Measurements from ENCODE around the gene UQCRH.
"Not testable (repeated sequence)": the region's sequence is repeated elsewhere in the genome, so short reads cannot be mapped to it uniquely, and the experiment has no call there.

UQCRH gene

DNA sequence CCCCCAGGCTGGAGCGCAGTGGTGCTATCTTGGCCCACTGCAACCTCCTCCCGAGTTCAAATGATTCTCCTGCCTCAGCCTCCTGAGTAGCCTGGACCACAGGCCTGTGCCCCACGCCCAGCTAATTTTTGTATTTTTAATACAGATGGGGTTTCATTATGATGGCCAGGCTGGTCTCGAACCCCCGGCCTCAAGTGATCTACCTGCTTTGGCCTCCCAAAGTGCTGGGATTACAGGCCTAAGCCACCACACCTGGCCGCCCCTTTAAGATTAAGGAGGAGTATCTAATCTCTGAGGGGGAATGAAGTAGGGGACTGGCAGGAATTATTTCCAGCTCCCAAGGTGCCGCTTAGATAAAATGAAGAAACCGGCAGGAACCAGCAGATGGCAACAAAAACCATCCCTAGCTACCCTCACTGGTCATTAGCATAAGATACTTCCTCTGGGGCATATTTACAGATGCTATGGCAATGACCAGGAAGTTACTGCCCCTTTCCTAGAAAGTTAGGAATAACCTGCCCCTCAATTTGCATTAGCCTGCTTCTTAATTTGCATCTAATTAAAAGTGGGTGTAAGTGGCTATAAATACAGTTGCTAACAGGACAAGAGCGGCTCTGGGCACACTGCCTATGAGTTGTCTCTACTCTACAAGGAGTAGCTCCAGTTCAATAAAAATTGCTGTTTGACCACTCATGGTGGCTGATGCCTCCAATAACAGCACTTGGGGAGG is 30.0 kb downstream of the UQCRH start:
- no peak for DNase-seq (ENCODE audit: low read depth)

DNA sequence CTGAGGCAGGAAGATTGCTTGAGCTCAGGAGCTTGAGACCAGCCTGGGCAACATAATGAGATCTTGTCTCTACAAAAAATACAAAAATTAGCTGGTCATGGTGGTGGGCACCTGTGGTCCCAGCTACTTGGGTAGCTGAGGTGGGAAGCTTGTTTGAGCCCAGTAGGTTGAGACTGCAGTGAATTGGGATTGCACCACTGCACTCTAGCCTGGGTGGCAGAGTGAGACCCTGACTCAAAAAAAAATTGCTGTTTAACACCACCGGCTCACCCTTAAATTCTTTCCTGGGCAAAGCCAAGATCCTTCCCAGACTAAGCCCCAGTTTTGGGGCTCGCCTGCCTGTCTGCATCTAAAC is 30.5 kb downstream of the UQCRH start:
- no peak for DNase-seq (ENCODE audit: low read depth)

DNA sequence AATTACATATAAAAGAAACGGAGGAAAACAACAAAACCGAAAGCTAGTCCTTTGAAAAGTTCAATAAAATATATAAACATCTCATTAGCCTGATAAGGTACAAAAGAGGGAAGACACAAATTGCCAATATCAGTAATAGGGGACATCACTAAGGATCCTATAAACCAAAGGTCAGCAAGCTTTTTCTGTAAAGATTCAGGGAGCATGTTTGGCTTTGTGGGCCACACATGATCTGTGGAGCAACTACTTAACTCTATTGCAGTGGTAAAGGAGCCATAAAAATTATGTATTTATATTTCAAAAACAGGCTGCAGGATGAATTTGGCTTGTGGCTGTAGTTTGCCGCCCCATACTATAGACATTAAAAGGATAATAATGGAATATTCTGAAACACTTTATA is 31.6 kb downstream of the UQCRH start:
- no peak for DNase-seq (ENCODE audit: low read depth)

DNA sequence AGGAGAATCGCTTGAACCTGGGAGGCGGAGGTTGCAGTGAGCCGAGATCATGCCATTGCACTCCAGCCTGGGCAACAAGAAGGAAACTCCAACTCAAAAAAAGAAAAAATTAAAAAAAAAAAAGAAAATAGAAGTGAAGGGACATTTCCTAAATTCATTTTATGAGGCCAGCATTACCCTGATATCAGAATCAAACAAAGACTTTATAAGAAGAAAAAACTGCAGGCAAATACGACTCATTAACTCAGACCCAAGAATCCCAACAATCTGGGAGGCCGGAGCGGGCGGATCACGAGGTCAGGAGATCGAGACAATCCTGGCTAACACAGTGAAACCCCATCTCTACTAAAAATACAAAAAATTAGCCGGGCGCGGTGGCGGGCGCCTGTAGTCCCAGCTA is 33.9 kb downstream of the UQCRH start:
- not testable (repeated sequence) for DNase-seq (ENCODE audit: low read depth)

DNA sequence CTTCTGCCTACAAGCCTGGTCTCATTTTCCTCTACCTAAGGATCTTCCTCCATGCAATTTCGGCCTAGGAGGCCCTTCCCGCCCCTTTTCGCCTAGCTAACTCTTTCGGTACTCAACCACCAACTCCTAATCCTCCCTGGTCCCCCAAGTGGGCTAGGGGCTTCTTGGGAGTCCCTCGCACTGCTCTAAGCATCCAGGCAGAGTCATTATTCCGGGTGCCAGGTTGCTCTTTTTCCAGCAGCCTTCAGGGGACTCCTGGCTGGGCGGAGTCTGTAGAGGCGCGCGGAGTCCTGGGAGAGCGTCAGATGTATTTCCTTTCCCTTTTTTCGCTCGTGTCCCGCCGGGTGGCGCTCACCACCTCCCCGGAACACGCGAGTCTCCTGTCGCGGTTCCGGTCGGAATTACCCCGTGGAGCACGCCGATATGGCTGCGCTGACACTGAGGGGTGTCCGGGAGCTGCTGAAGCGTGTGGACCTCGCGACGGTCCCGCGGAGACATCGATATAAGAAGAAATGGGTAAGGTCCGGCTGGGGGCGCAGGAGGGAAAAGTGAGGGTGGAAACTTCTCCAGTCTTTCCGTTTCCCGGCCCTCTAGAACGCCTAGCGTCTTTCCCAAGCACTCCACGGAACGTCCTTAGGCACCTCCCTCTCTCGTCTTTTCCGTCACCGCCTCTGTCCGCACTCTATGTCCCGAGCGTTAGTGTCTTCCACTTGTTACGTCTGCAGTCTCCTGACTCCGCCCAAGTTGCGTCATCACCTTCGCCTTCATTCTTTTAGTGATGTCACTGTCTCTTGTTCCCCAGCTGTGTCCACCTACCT is 37.1 kb downstream of the UQCRH start, which contains the start of gene NSUN4:
Gene NSUN4, plus strand, starts transcription at position 404 of the 818 bp plus-strand sequence. Its CDS starts 20 bp downstream, at position 424.
- peak; percentile 81 for DNase-seq (ENCODE audit: low read depth)

DNA sequence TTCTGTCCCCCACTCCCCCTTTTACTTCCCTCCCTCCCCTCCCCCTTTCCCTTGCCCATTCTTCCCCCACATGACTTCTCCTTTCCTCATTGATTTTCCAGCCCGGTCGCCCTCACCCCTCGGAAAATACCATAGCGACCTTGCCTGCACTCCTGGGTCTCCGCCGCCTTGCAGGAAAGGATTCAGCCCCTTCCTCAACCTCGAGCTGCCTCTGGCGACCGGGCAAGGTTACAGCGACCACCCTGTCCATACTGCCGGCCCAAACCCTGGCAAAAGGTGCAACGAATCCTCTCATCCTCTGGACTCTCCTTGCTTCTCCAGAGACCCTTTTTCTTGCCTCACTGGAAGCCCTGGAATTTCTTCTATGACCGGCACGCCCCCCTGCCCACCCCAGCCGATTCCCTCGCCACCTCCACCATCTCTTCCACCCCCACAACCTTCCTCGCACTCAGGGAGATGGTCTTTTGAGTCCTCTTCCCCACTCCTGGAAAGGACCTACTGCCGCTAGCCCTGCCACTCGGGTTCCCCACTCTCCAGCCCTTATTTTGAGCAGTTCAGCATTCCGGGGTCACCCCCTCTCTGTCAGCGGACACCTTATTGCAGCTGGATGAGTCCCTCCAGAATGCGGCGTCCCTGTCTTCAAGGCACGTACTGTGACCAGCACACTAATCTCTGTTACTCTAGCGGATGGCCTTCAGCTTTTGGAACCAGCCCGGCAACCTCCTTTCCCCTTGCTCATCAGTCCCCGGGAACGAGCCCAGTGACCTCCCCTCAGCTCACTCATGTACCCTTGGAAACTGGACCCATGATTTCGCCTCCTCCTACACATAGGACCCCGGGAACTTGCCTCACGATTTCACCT is 38.0 kb downstream of the UQCRH start:
- DNase-seq (ENCODE audit: low read depth): no peak

DNA sequence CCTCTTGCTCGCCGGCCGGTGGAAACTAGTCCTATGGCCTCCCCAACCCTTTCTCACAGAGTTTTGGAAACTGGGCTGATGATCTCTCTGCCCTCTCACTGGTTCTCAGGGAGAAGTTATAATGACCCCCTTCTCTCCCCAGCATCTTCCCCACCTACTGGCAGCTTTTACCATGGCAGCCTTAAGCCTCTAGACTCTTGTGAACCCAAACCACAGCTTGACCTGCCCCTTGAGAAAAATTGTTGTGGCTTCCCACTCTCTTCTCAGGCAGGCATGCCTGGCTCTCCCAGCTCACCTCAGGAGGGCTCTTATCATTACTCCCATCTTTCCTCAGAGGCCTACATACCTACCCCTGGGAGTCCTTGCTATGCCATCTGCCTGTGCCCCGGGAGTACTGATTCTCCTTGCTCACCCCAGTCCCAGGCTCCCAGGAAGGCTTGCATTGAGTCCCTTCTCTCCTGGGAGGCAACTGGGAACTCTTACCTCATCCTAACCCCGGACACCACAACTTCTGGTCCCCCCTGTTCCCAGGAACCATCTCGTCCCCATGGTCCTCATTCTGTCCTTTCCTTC is 38.7 kb downstream of the UQCRH start:
- no peak for DNase-seq (ENCODE audit: low read depth)

DNA sequence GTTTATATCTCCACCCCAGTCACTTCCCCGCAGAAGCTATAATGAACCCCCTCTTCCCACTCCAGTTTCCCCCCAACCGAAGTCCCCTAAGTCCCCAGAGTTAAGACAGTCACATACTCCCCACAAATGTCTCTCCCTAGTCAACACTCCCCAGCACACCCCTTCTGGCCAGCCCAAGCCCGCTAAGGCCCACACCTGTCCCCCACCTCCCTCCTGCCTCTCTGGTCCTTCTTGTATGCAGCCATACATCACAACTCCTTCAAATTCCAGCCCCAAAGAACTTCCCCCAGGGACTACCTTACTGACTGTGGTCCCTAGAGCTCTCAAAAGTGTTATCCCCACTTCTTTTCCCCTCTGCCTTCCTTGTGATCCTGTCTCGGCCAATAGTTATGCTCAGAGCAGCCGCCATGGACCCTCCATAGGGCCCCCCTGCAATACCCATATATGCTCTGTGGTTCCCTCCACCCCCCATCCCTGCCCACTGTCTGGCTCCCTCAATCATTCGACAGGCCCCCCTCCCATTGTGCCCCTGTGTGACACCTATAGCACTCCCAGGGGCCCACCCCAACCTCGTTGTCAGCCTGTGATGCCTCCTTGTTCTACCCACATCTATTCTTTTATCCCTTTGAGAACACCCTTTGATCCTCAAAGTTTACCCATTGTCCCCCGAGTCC is 39.3 kb downstream of the UQCRH start:
- no peak for DNase-seq (ENCODE audit: low read depth)

DNA sequence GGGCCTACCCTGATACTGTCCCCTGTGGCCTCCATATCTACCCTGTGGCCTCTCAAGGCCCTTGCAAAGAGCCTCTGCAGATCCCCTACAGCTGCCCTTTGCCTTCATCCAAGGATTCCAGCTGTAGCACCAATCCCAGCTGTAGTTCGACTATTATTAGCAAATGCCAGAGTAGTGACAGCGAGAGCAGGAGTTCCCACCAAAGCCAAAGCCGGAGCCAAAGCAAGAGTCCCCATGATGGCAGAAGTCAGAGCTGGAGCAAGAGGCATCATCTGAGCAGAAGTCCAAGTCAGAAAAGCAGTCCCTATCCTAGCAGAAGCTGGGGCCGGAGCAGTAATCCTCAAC is 39.8 kb downstream of the UQCRH start:
- DNase-seq (ENCODE audit: low read depth): no peak

DNA sequence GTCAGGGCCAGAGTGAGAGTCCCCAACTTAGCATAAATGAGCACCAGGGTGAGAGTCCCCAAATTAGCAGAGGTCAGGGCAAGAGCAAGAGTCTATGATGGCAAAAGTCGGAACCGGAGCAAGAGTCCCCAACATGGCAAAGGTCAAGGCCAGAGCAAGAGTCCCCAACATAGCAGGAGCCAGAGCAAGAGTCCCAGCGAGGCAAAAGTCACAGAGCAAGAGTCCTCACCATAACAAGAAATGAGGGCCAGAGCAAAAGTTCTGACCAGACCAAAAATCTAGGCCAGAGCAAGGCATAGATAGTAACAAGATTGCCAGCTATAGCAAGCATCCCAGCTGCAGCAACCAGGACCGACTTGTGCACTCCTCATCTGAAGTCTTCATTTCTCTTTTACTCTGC is 40.2 kb downstream of the UQCRH start:
- DNase-seq (ENCODE audit: low read depth): no peak

DNA sequence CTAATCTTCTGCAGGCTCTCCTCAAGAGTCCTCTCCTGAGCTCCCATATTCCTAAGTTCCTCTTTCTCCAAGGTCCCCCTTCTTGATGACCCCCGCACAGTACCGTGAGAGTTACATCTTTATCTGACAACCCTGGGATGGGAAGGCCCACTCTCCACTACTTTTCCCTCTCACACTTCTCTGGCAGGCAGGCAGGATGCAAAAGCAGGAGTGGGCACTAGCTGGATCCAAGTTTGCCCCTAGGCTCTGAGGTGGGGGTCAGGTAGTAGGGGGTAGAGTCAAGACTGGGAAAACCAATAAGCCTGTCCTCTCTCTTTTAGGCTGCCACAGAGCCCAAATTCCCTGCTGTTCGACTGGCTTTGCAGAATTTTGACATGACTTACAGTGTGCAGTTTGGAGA is 41.0 kb downstream of the UQCRH start:
- no peak for DNase-seq (ENCODE audit: low read depth)

DNA sequence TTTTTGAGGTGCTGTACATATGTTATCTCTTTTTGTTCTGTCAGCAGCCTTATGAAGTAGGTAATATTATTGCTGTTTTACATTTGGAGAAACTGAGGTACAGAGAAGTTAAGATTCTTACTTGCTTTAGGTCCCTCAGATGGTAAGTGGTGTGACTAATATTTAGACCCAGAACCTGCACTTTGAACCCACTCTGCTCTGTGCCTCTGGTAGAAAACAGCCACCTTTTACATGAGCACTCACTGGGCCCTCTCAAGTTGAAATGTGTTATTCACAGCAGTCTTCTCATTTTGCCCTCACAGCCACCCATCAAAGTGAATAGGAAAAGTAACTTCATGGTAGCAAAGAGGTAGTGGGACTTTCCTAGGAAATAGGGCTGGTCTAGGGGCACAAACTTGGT is 41.8 kb downstream of the UQCRH start:
- DNase-seq (ENCODE audit: low read depth): no peak

DNA sequence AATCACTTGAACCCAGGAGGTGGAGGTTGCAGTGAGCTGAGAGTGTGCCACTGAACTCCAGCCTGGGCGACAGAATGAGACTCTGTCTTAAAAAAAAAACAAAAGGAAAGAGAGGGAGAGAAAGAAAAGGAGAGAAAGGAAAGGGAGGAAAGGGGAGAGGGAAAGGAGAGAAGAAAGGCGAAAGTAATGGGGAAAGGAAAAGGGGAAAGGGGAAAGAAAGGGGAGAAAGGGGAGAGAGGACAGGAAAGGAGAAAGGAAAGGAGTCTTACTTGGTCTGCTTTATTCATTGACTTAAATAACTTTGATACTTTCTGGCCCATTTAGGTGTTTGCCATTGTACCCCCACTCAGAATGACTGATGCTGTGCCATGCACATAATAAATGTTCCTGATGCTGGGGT is 48.9 kb downstream of the UQCRH start:
- no peak for DNase-seq (ENCODE audit: low read depth)

DNA sequence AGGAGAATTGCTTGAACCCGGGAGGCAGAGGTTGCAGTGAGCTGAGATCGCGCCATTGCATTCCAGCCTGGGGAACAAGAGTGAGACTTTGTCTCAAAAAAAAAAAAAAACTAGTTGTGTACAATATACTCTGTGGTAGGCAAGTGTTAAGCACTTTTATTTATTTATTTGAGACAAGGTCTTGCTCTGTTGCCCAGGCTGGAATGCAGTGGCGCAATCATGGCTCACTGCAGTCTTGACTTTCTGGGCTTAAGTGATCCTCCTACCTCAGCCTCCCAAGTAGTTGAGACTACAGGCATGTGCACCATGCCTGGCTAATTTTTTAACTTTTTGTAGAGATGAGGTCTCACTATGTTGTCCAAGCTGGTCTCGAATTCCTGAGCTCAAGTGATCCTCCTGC is 52.4 kb downstream of the UQCRH start:
- not testable (repeated sequence) for DNase-seq (ENCODE audit: low read depth)

DNA sequence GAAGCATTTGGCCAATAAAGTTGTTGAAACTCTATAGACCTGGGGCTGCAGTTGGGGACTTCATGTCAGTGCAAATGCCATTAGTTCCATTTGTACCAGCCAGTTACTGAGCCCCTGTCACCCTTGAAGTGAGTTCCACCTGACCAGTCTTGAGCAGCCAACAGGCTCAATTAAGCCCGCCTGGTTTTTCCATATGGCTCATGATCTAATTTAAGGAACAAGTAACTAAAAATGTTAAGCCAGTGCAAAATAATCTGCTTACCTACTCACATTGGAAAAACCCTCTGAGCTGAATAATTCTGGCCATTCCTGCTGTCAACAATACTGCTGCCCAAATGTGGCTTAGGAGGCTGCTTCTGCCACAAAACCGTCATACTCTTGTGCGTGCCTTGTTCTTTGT is 58.7 kb downstream of the UQCRH start:
- DNase-seq (ENCODE audit: low read depth): no peak

DNA sequence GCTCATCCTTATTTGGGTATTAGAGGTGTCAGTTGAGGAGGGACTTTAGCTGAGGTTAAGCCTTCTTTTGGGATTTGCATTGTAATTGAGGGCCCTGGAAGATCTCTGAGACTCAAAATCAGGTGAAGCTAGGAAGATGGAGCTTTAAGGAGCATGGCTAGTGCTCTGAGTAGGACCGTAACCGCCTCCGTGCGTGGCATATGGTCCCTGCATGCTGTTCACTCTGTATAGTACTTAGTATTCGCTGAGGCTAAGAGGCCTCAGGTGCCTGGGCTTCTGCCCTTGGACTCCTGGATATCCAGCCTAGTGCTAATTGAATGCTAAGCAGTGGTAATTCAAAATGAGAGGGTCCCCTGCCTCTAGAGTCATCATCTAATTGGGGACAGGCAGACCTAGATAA is 59.6 kb downstream of the UQCRH start:
- DNase-seq (ENCODE audit: low read depth): no peak

DNA sequence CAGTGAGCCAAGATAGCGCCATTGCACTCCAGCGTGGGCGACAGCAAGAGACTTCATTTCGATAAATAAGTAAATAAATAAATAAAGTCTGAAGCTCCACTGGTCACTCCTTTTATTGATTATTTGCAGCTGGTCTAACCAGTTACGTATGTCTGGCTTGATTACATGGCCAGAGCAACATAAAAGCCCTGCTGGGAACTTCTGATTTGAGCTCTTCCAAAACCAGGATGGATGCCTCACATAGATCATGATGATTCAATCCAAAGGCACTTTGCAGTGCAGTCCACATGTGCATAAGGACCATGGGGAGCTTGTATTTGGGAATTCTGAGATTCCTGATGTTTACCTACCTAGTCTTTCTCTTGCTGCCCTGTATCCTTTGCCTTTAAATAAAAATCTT is 61.1 kb downstream of the UQCRH start:
- no peak for DNase-seq (ENCODE audit: low read depth)

DNA sequence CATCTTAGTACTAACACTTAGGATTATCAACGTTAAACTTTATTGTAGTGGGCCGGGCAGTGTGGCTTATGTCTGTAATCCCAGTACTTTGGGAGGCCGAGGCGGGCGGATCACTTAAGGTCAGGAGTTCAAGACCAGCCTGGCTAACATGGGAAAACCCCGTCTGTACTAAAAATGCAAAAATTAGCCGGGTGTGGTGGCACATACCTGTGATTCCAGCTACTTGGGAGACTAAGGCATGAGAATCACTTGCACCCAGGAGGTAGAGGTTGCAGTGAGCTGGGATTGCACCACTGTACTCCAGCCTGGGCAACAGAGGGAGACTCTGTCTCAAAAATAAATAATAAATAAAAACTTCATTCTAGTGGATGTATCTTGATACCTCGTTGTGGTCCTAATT is 62.3 kb downstream of the UQCRH start:
- not testable (repeated sequence) for DNase-seq (ENCODE audit: low read depth)

All from T follicular helper cell (primary cell).